Germinal center (tissue), 1 donor: Measurements from ENCODE around the gene KDM4B.
A peak's percentile ranks its signal among the peaks of the same experiment; 100 is the strongest.
"Not testable (repeated sequence)": the region's sequence is repeated elsewhere in the genome, so short reads cannot be mapped to it uniquely, and the experiment has no call there.

Experiments used
- DNase-seq: peaks from one replicate; pipeline ENCODE4 v3.0.0; 2012; ENCODE audit warnings: mixed read lengths, low spot score

KDM4B gene

DNA sequence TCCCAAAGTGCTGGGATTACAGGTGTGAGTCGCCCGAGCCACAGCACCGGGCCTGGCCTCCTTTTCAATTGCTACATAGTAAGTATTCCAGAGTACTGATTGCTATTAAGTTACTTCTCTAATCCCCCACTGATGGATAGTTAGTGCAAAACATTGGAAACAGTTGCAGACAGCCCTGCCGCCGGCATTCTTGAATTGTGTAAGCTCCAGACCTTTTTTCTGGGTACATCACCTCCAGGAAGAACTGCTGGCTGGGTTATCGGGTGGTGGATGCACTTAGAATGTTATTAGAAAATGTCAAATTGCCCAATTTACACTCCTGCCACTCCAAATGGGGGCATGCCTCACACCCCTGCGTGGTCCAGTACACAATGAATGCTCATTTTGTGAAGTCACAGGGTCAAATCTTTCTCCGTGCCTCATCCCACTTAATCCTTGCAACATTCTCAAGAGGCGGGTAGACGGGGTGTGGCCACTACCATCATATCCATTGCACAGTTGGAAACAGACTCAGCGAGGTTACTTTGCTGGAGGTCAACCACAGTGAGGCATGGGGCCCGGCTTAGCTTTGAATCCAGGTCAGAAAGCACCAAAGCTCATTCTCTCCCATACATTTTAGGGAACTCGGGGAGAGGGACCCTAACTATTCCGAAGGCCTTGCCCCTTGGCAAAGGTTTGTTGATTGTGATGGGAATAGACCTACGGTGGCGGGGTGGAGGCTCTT is 1.0 kb upstream of the KDM4B start:
- DNase-seq, result no peak

GRCh38 chr19:4969292-4969771 is 419 bp downstream of the KDM4B start:
- DNase-seq, result no peak

DNA sequence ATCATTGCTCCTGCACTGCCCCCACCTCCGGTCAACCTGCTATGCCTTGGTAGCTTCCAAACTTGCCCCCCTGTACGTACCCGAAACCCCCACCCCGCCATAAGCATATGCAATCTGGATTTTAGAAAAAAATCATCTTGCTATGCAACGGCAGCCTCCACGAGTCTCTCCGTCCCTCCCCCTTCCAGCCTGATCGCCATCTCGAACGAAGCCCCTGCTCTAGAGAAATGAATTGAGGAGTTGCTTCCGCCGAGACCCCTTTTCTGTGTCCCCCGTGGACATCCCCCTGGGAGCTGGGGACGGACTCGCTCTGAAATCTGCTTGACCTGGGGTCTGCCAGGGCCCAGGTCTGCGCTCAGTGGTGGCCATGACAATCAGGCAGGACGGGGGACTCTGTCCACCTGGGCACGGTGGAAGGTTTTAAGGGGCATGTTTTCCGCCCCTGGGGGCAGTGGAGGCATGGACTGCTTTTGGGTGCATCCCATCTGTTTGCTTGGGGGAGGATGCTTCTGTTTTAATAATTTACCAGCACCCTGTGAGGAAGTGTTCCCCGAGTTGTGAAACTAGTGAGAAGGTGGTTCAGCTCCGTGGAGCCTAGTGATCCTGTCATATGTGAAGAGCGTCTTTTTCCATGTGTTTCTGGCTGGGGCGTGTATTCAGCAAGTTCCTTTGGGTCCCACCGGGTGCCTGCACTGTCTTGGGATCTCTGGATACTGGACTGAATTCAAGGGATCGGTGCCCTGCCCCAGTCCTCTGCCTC is 1.0 kb downstream of the KDM4B start:
- DNase-seq, result peak; percentile 57

- DNase-seq, result no peak
Observed at GRCh38 chr19:4970558-4971423, 1.9 kb downstream of the KDM4B start.

GRCh38 chr19:4971424-4971793 is 2.5 kb downstream of the KDM4B start:
- no peak for DNase-seq

- no peak for DNase-seq
Observed at GRCh38 chr19:4971816-4972495, 3.0 kb downstream of the KDM4B start.

DNA sequence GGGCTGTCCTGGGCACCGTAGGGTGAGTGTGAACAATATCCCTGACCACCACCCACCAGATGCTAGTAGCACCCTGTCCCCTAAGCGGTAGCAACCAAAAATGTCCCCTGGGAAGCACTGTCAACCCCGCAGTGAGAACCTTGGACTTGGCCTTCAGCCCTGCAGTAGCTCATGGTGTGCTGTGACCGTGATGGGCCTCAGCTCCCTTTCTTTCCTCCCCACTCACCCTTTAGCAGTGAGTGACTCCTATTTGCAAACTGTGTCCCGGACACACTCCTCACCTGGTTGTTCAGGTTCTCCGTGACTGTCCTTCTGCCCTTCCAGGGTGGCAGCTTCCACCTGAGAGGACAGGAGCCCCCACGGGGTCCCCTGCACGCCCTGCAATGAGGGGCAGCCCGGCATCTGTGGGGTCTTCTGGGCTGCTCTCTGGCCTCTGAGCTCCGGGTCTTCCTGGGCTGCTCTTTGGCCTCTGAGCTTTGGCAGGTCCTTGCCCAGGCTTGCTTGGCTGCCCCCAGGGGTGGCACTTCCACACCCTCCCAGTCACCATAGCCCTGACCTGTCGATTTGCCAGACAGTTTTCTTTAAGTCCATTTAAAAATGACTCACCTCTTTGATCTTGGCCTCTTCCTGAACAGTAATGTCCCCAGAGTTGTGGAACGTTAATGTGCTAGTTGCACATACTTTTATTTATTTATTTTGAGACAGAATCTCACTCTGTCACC is 3.8 kb downstream of the KDM4B start:
- no peak for DNase-seq

GRCh38 chr19:4974880-4975469 is 6.1 kb downstream of the KDM4B start:
- no peak for DNase-seq

DNA sequence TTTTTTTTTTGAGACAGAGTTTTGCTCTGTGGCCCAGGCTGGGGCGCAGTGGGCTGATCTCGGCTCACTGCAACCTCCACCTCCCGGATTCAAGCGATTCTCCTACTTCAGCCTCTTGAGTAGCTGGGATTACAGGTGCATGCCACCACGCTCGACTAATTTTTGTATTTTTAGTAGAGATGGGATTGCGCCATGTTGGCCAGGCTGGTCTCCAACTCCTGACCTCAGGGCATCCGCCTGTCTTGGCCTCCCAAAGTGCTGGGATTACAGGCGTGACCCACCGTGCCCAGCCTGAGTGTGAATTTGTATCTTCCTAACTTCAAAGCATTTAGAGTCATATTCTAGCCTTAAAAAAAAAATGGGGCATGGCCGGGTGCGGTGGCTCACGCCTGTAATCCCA is 6.7 kb downstream of the KDM4B start:
- DNase-seq, result not testable (repeated sequence)

GRCh38 chr19:4976401-4977298 is 7.7 kb downstream of the KDM4B start:
- DNase-seq, result no peak

- peak; percentile 47 for DNase-seq
Observed at GRCh38 chr19:4977299-4978174, 8.6 kb downstream of the KDM4B start.

DNA sequence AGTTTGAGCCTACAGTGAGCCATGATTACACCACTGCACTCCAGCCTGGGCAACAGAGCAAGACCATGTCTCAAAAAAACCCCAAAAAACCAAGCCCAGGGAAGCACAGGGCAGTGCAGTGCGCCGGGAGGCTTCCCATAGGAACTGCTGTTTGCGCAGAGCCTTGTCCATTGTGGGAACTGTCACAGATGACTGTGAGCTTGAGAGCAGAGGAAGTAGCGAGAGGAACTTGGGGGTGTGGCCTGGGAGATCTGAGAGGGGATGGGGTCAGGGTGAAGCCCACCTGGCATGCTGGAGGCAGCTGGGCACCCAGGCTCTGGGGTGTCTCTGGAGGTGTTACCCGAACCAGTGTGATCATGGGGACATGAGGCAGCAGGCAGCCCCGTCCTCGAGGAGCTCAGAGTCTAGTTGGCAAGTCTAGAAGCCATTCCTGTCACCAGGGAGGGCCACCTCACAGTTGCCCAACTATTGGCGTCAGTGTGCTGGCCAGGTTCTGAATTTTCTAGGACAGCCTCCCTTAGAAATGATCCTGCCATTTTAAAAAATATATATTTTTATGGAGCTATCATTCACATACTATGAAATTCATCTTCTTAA is 10.4 kb downstream of the KDM4B start:
- DNase-seq, result no peak

DNA sequence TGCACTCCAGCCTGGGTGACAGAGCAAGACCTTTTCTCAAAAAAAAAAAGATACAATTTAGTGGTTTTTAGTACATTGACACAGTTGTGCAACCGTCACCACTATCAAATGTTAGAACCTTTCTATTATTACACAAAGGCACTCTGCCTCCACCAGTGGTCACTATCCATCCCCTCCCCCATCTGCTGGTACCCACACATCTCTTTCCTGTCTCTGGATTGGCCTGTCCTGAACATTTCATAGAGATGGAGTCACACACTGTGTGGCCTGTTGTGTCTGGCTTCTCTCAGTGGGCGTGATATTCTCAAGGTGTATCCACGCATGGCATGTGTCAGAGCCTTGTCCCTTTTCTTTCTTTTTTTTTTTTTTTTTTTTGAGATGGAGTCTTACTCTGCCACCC is 11.2 kb downstream of the KDM4B start:
- DNase-seq, result no peak

DNA sequence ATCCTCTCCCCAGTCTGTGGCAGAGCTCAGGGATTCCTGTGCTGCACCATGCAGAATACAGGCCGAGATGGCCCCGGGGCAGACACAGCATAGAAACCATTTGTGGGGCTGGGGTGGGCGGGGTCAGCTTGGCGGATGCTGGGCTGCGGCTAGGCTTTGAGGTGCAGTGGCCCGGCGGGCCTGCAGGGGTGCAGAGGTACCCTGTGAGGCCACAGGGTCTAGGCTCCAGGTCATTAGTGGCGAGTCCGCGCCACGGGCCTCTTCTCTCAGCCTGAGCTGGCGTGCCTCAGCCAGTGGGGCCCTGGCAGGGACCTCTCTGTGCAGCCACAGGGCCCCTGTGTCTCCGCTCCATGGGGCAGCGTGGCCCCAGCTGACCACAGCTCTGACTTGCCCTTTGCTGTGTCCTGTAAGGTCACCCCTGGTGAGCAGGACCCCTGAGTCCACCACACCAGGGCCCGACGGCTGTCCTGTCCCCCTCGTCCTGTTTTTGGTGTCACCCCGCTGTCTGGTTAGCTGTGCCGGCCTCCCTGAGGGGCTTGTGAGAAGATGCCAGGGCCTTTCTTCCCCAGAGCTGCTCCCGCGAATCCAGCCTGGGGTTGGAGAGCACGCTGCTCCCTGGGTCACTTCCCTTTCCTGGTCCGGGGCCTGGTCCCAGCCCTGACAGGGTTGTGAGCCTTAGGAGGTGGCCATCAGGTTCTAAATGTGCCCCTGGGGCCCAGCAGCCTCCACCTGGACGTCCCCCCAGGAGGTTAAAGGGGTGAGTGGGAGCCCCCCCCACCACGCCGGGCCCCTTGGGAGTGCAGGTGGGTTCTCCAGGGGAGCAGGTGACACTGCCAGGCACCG is 12.1 kb downstream of the KDM4B start:
- peak; percentile 41 for DNase-seq

GRCh38 chr19:4981681-4981958 is 12.7 kb downstream of the KDM4B start:
- DNase-seq, result peak; percentile 70

- DNase-seq, result no peak
Observed at GRCh38 chr19:4983346-4984105, 14.6 kb downstream of the KDM4B start.

GRCh38 chr19:4984106-4984380 is 15.1 kb downstream of the KDM4B start:
- DNase-seq, result no peak
